Stimulated activated CD4-positive, alpha-beta T cell treated with anti-CD3 and anti-CD28 coated beads, Interleukin-1b, Interleukin-23, amount 100 ng/mL, for 4 hours (primary cell): ENCODE data around the gene CHRM2.

ENCODE experiments used
- DNase-seq, 2 donors: peaks; one replicate each; pipeline ENCODE4 v3.0.0-alpha.2; 2020; ENCODE audit warnings: low read depth in 2 of 2

Gene CHRM2

GRCh38 chr7:136894789-136895188 lies 26.3 kb downstream of the CHRM2 start:
- no peak for DNase-seq

DNA sequence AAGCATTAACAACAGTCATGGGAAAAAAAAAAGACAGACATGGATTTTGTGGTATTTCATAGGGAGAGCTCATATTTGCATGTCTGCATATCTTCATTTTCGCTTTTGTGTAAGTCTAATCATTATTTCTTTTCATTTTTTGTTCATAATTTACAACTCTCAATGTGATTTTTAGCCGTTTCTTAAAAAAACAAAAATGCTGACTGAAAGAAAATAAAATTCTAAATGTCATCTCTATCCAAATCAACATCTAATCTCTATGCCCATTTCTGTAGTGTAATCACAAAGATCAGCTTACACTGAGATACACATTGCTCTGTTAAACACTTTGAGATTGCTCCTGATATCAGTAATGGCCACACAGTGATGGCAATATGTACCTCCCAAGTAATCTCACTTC lies 29.2 kb downstream of the CHRM2 start:
- no peak for DNase-seq

DNA sequence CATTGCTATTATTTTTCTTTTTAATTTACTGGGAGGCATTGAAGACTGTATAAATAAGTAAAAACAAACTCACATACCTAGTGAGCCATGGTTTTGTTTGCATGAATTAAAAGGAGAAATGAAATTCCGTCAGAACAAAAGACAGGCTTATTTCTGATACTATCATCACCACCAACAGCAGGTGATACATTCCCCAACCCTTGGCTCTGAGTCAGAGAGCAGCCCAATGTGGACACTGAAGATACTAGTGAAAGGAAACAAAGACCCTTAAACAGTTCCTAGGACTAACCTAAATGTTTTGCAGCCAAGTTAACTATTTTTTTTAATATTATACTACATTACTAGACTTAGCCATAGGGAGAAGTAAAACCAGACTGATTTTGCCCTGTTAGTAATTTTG lies 31.6 kb downstream of the CHRM2 start:
- DNase-seq, result no peak

GRCh38 chr7:136910771-136911170 lies 42.3 kb downstream of the CHRM2 start:
- no peak for DNase-seq

GRCh38 chr7:136911344-136911743 lies 42.9 kb downstream of the CHRM2 start:
- no peak for DNase-seq

- no peak for DNase-seq
Measured at GRCh38 chr7:136912339-136912738, 43.9 kb downstream of the CHRM2 start.

DNA sequence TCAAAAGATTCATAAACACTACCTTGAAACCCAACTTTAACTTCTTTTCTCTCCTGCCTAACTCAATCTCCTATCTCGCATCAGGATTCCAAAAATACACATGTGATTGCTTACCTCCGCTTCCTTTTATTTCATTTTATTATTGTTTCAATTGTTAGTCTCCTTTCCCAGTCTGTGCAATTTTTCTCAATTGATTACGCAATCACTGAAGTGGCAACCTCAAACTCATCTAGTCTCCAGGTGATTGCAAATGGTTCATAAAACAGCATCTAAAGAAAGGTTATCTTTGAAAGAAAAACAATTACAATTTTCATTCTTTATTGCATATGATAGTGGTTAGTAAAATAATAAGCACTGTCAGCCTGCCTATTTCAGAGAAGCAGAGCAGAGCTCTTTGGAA lies 45.6 kb downstream of the CHRM2 start:
- DNase-seq, result no peak

DNA sequence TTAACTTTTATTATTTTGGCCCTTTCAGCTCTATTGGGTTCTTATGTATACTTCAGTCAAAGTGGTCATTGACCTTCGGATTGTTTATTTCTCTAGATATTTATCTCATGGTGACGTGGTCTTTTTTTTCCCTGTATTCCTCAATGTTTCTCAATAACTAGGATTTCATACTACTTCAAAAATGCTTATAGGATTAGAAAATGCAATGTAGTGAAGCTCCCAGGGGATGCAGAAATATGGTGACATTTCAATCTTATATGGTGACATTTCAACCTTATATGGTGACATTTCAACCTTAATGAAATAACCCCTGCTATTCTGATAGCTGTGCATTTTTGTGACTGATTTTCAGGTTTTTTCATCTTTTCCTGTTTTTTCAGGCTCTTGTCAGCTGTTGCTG lies 51.4 kb downstream of the CHRM2 start:
- DNase-seq, result no peak

DNA sequence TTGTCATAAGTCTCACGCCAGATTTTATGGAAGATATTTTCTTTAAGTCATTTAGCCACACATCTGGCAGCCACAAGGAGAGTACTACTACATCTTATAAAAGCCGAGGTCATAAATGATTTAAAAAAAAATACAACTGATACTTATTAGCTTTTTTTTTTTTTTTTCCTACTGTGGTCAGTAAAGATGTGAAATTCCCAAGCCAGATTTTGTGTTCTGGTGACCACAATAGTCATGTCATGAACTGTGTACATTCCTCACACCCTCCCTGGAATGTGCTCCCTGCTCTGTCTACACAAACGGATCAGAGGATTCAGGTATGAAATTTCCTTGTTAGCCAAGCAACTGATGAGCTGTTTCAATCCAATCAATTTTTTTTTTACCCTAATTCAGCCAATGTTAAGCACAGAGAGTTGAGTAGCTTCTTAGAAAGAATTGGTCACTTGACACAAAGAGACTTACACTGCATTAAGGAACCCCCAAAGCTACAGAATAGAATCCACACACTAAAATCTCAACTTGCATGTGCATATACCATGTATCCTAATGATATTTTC lies 54.7 kb downstream of the CHRM2 start:
- no peak for DNase-seq

DNA sequence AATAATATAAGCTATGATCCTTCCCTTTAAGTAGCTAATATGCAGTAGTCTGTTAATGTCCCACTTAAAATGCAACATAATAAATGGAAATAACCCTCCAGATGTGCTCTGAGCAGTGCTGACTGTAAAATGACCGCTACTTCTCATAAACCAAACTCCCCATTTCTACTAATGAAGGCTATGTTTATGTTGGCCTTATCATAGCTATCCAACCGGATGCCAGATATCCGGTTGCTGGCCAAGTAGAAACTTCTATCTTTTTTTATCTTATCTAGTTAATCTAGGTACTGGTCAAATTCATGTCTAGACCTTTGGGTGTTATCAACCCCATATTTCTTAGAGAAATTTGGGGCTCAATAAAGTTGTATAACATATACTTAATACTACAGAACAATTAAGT lies 56.6 kb downstream of the CHRM2 start:
- DNase-seq, result no peak

DNA sequence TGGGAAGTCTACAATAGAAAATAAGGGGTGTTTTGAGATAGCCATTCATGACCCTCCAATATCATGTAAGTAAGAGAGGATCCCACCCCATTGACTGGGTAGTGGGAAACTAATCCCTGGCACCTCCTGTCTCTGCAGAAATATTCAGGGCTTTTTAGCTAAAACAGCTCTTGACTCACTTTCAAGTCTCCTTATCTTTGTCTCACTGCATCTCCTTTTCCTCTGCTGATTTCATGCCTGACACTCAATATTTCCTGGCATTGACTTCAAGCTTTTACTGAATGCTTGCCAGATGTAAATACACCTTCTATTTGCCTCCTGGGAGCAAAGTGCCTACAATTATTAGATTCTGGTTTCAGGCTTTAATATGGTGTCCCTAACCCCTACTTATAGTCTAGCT lies 57.1 kb downstream of the CHRM2 start:
- DNase-seq, result no peak

DNA sequence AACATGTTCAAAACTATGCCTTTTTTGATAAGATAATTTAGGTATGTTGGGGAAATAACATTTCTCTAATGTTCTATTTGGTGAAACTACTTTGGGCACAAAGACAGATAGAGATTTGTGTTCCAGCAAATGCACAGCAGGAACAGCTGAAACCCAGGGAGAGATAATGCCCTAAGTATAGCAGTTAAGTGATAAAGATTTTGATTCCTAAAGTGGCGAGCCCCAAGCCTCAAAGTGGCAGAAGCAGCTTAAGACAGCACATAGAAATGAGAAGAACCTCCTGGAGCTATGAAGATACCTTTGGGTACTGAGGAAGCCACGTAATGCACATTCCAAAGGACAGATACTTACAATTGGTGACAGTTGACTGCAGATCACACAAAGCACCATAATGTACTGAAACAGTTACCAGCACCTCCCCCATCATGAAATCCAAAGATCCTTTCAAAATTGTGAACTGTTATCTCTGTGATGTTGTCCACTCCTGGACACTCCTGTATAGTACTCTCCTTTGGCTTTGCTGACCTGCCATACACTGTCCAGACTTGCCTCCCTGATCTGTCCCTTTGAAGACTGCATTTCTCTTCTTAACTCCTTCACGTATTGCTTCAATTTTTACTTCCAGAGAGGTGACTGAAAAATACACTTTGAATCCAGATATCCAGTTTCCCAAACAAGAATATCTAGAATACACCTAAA lies 62.9 kb downstream of the CHRM2 start:
- DNase-seq, result no peak

- DNase-seq, result no peak
Measured at GRCh38 chr7:136937436-136937835, 69.0 kb downstream of the CHRM2 start.

GRCh38 chr7:136938476-136938875 lies 70.0 kb downstream of the CHRM2 start:
- DNase-seq, result no peak

GRCh38 chr7:136940122-136940521 lies 71.7 kb downstream of the CHRM2 start:
- no peak for DNase-seq

GRCh38 chr7:136940917-136941316 lies 72.5 kb downstream of the CHRM2 start:
- no peak for DNase-seq

DNA sequence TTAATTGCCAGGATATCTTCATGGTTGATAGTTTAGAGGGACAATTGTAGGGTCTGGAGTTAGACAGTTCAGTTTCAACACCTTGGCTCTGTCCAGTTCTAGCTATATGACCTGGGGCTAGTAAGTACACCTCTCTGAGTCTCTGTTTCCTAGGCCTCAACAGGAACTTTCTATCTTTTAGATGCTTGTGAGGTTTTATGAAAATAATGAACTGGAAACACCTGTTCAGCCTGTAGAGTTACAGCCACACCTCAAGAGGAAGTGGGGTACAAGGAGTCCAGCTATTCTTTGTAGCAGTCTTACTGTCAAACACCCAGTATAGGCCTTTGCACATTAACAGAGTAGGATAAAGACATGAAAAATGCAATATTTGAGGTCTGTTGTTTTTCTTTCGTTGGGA lies 73.4 kb downstream of the CHRM2 start:
- DNase-seq, result no peak

- no peak for DNase-seq
Measured at GRCh38 chr7:136942401-136942800, 73.9 kb downstream of the CHRM2 start.

DNA sequence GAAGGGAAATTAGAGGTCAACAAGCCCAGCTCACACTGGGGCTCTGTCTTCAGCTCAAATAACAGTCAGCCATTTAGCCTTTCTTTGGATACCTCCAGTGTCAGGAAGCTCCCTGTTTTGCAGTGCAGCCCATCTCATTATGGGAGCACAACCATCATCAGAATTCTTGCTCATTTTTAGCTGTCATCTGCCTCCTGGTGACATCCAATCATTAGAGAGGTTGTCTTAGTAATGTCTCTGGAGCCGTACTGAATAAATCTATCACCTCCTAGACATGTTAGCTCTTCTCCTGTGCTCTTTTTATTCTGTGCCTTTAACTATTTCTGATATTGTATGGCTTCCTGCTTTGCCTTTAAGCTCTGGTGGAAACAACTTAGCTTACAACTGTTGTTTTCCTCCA lies 74.5 kb downstream of the CHRM2 start:
- no peak for DNase-seq

DNA sequence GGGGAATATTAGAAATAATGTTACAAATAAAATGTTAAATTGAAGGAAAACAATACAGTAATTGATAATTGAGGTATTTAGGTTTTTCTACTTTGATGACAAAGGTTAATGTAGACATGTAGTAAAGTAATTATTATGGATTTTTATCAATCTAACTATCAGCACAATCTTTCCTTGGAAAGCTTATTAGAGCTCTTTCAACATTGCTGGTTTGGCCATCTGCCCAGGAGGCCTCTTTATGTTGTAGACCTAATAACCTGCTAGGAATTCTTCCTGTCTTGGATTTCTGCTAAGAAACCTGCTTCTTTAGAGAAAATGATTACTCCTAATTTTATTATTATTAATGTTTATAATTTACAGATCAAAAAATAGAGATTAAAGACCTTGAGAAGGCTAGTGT lies 78.9 kb downstream of the CHRM2 start:
- DNase-seq, result no peak

- no peak for DNase-seq
Measured at GRCh38 chr7:136950331-136950730, 81.9 kb downstream of the CHRM2 start.

DNA sequence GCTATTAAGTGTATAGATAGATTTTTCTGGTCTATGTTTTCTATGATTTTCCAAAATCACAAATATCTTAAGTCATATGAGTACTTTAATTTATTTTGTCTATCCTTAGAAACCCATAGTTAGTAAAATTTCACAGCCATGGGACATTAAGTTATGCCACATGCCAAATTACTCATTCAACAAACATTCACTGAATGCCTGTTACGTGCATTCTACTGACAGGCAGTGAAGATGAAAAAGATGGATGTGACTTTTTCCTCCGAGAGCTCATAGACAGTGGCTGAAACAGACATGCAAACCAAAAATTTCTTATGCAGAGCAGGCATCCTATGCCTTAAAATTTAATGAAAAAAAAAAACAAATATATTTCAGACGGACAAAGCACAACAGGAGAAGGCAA lies 84.9 kb downstream of the CHRM2 start:
- no peak for DNase-seq

GRCh38 chr7:136956232-136956631 lies 87.8 kb downstream of the CHRM2 start:
- no peak for DNase-seq

- no peak for DNase-seq
Measured at GRCh38 chr7:136956671-136957070, 88.2 kb downstream of the CHRM2 start.
